B cell (primary cell): ENCODE measurements around the gene ZNF429.

Experiments
- CTCF ChIP-seq: fragments of 200-600 bp; IDR thresholded peaks from one replicate; pipeline ENCODE4 v1.8.0; 2022; ENCODE audit warnings: antibody characterized with exemption, mild to moderate bottlenecking
- EZH2 ChIP-seq: IDR thresholded peaks from 2 replicates; pipeline ENCODE4 v1.6.1; 2012; ENCODE audit warnings: borderline replicate concordance, low read depth, mild to moderate bottlenecking, moderate library complexity, low read length; ENCODE audit not compliant: insufficient read depth, poor library complexity, severe bottlenecking

DNA sequence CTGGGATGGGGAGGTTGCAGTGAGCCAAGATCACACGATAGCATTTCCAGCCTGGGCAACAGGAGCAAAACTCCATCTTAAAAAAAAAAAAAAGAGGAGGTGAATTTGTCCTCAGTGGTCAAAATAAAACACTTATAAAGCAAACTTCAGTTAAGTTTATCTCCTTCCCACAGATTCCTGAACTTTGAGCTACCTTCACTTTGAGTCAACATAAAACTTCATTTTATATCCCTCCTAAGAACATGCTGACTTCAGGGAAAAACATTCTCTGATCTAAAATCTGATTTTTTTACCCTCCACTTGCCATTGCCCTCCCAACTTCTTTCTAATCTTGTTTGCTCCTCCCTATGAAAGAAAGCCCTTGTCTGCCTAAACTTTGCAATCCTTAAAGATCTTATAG is 59.0 kb downstream of the ZNF429 start:
- TF ChIP-seq CTCF (no peak), EZH2 (no peak)
